HEK293 (cell line): ENCODE data around the gene NME5.

Experiments used
- CTCF ChIA-PET: fragments of 350-600 bp; formaldehyde crosslinking; extraction: SDS; loops from one replicate; lab custom pipeline; 2021; ENCODE audit warnings: antibody characterized with exemption; lab: Yijun Ruan, JAX
- POLR2A ChIA-PET: fragments of 300-600 bp; formaldehyde crosslinking; extraction: SDS; loops from one replicate; lab custom pipeline; 2020; ENCODE audit warnings: antibody characterized with exemption, inconsistent platforms; lab: Yijun Ruan, JAX
- H3K27ac ChIP-seq: fragments of 200-500 bp; sonication (Bioruptor generic); 2 replicates; pipeline ENCODE4 v1.5.1; 2014; ENCODE audit warnings: low read depth, low read length, control low read depth, inconsistent platforms; ENCODE audit errors: extremely low read depth
- H3K36me3 ChIP-seq, 2 experiments: fragments of 200-500 bp in 1 of 2; sonication (Bioruptor generic) in 1 of 2; 1 replicate in 1 of 2; 2 replicates in 1 of 2; pipeline ENCODE4 v1.5.1; 2014 to 2017; ENCODE audit warnings: inconsistent platforms in 2 of 2, low read length in 2 of 2; ENCODE audit not compliant: control insufficient read depth in 2 of 2, insufficient read depth in 1 of 2
- H3K4me1 ChIP-seq: fragments of 200-500 bp; sonication (Bioruptor generic); 2 replicates; pipeline ENCODE4 v1.5.1; 2014; ENCODE audit warnings: mild to moderate bottlenecking, low read length, inconsistent platforms; ENCODE audit not compliant: control insufficient read depth, insufficient read depth
- H3K4me3 ChIP-seq: 2 replicates; pipeline ENCODE4 v1.5.1; 2011; ENCODE audit warnings: low read depth, mild to moderate bottlenecking, control low read depth, low read length, moderate library complexity
- H3K9me3 ChIP-seq: fragments of 200-500 bp; sonication (Bioruptor generic); 2 replicates; pipeline ENCODE4 v1.5.1; 2014; ENCODE audit warnings: low read depth, low read length, inconsistent platforms; ENCODE audit not compliant: control insufficient read depth, insufficient read depth
- GLI2 ChIP-seq: fragments of 450-650 bp; formaldehyde crosslinking; IDR thresholded peaks from 2 replicates; pipeline ENCODE4; 2017; ENCODE audit warnings: missing biosample characterization, missing genetic modification characterization, low read depth, borderline replicate concordance
- GLIS2 ChIP-seq: fragments of 450-650 bp; formaldehyde crosslinking; IDR thresholded peaks from 2 replicates; pipeline ENCODE4 v1.5.1; 2016; ENCODE audit warnings: missing biosample characterization, missing genetic modification characterization
- MZF1 ChIP-seq: fragments of 450-650 bp; formaldehyde crosslinking; IDR thresholded peaks from 2 replicates; pipeline ENCODE4 v1.5.1; 2017; ENCODE audit warnings: missing biosample characterization, missing genetic modification characterization, borderline replicate concordance
- PRDM10 ChIP-seq: fragments of 450-650 bp; formaldehyde crosslinking; IDR thresholded peaks from 2 replicates; pipeline ENCODE4 v1.5.1; 2016; ENCODE audit warnings: missing biosample characterization, missing genetic modification characterization
- ZBTB7A ChIP-seq: fragments of 450-650 bp; formaldehyde crosslinking; IDR thresholded peaks from 2 replicates; pipeline ENCODE4 v1.5.1; 2016; ENCODE audit warnings: low read depth, missing biosample characterization, missing genetic modification characterization
- ZNF138 ChIP-seq: fragments of 450-650 bp; formaldehyde crosslinking; IDR thresholded peaks from 2 replicates; pipeline ENCODE4 v1.5.1; 2016; ENCODE audit warnings: missing biosample characterization, missing genetic modification characterization, borderline replicate concordance
- ZNF140 ChIP-seq: fragments of 450-650 bp; formaldehyde crosslinking; IDR thresholded peaks from 2 replicates; pipeline ENCODE4 v1.5.1; 2016; ENCODE audit warnings: missing biosample characterization, missing genetic modification characterization
- ZNF214 ChIP-seq: fragments of 450-650 bp; formaldehyde crosslinking; IDR thresholded peaks from 2 replicates; pipeline ENCODE4 v1.5.1; 2017; ENCODE audit warnings: missing biosample characterization, mild to moderate bottlenecking, missing genetic modification characterization, borderline replicate concordance
- ZNF266 ChIP-seq: fragments of 450-650 bp; formaldehyde crosslinking; IDR thresholded peaks from 2 replicates; pipeline ENCODE4 v1.5.1; 2016; ENCODE audit warnings: missing biosample characterization, missing genetic modification characterization, low read depth
- ZNF311 ChIP-seq: fragments of 450-650 bp; formaldehyde crosslinking; IDR thresholded peaks from 2 replicates; pipeline ENCODE4 v1.5.1; 2017; ENCODE audit warnings: missing biosample characterization, missing genetic modification characterization, borderline replicate concordance
- ZNF362 ChIP-seq: fragments of 450-650 bp; formaldehyde crosslinking; IDR thresholded peaks from 2 replicates; pipeline ENCODE4 v1.5.1; 2016; ENCODE audit warnings: missing biosample characterization, missing genetic modification characterization
- ZNF366 ChIP-seq: fragments of 450-650 bp; formaldehyde crosslinking; conservative IDR thresholded peaks from 2 replicates; pipeline ENCODE4 v1.5.1; 2016; ENCODE audit warnings: missing biosample characterization, missing genetic modification characterization
- ZNF488 ChIP-seq: fragments of 450-650 bp; formaldehyde crosslinking; IDR thresholded peaks from 2 replicates; pipeline ENCODE4 v1.5.1; 2016; ENCODE audit warnings: missing biosample characterization, missing genetic modification characterization
- ZNF510 ChIP-seq: fragments of 450-650 bp; formaldehyde crosslinking; IDR thresholded peaks from 2 replicates; pipeline ENCODE4 v1.5.1; 2018; ENCODE audit warnings: mild to moderate bottlenecking, missing genetic modification characterization, missing biosample characterization; ENCODE audit not compliant: insufficient replicate concordance
- ZNF792 ChIP-seq: fragments of 450-650 bp; formaldehyde crosslinking; IDR thresholded peaks from 2 replicates; pipeline ENCODE4 v1.5.1; 2016; ENCODE audit warnings: missing biosample characterization, missing genetic modification characterization
- TF ChIP-seq, protein P1 (sequence below): fragments of 450-650 bp; formaldehyde crosslinking; IDR thresholded peaks from 2 replicates; pipeline ENCODE4 v1.5.1; 2016; ENCODE audit warnings: missing biosample characterization, missing genetic modification characterization, borderline replicate concordance
- TF ChIP-seq, protein P2 (sequence below): fragments of 450-650 bp; formaldehyde crosslinking; IDR thresholded peaks from 2 replicates; pipeline ENCODE4 v1.5.1; 2016; ENCODE audit warnings: missing biosample characterization, missing genetic modification characterization
- TF ChIP-seq, protein P3 (sequence below): fragments of 450-650 bp; formaldehyde crosslinking; IDR thresholded peaks from 2 replicates; pipeline ENCODE4 v1.5.1; 2017; ENCODE audit warnings: missing biosample characterization, missing genetic modification characterization

The NME5 gene

DNA sequence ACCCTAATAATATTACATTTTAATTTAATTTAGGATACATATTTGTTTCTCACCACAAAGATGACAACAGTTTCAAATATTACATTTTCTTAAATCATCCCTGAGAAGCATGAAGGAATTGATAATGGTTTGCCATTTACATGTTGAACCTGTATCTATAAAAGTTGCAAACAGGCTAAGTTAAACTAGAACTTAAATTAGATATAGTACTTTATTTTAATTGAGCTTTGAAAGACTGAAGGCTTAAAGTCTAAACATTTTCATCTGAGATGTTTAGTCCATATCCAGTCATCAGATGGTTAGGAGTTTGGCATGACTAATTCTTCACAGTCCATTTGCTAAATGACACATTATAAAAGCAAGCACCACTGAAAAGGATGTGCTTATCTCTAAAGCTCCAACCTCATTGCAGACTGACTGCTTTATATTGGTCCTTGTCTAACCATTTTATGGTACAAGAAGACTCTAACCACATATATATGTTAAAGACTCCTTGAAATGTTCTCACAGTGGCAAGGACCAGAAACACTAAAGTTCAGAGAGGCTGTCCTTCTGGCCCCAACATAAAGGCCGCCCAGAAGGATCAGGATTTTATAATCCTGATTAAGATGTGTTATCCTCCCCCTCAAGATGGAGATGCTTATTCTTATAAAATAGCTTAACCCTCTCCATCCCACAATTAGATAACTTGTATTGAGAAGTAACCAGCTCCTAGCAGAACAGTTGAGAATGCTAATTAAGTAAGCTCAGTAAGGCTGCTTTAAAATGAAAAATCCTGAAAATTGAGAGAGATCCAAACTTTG, 29.6 kb downstream of the NME5 start (continued):
- TF ChIP-seq, protein P1, sequence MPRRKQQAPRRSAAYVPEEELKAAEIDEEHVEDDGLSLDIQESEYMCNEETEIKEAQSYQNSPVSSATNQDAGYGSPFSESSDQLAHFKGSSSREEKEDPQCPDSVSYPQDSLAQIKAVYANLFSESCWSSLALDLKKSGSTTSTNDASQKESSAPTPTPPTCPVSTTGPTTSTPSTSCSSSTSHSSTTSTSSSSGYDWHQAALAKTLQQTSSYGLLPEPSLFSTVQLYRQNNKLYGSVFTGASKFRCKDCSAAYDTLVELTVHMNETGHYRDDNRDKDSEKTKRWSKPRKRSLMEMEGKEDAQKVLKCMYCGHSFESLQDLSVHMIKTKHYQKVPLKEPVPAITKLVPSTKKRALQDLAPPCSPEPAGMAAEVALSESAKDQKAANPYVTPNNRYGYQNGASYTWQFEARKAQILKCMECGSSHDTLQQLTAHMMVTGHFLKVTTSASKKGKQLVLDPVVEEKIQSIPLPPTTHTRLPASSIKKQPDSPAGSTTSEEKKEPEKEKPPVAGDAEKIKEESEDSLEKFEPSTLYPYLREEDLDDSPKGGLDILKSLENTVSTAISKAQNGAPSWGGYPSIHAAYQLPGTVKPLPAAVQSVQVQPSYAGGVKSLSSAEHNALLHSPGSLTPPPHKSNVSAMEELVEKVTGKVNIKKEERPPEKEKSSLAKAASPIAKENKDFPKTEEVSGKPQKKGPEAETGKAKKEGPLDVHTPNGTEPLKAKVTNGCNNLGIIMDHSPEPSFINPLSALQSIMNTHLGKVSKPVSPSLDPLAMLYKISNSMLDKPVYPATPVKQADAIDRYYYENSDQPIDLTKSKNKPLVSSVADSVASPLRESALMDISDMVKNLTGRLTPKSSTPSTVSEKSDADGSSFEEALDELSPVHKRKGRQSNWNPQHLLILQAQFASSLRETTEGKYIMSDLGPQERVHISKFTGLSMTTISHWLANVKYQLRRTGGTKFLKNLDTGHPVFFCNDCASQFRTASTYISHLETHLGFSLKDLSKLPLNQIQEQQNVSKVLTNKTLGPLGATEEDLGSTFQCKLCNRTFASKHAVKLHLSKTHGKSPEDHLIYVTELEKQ (tag by site-specific recombination): peak; percentile 86

- peaks cover 22% of the 10 kb centered on the region for H3K4me1 ChIP-seq
- POLR2A ChIA-PET: no interaction called here
- H3K36me3 ChIP-seq: no peaks in the 10 kb centered on the region
- CTCF ChIA-PET: interaction anchor here (1.0 to 1.7 kb wide), 5 partner anchors 24 to 73 kb away, joined by 3 to 11 read pairs (median 4); partner anchors contain the start of gene WNT8A
- no peak overlapping the region for H3K27ac ChIP-seq
- no peak overlapping the region for H3K4me3 ChIP-seq
- H3K9me3 ChIP-seq: no peaks in the 10 kb centered on the region
- TF ChIP-seq ZBTB7A (tag by site-specific recombination) (no peak), ZNF140 (tag by site-specific recombination) (no peak), GLI2 (tag by site-specific recombination) (no peak), PRDM10 (no peak), ZNF488 (no peak), ZNF311 (tag by site-specific recombination) (no peak), ZNF138 (tag by site-specific recombination) (no peak), ZNF792 (tag by site-specific recombination) (no peak), ZNF510 (tag by site-specific recombination) (no peak), MZF1 (tag by site-specific recombination) (no peak), ZNF366 (tag by site-specific recombination) (no peak), ZNF362 (tag by site-specific recombination) (no peak), ZNF214 (tag by site-specific recombination) (no peak), GLIS2 (tag by site-specific recombination) (no peak), ZNF266 (tag by site-specific recombination) (no peak)
- TF ChIP-seq, protein P2, sequence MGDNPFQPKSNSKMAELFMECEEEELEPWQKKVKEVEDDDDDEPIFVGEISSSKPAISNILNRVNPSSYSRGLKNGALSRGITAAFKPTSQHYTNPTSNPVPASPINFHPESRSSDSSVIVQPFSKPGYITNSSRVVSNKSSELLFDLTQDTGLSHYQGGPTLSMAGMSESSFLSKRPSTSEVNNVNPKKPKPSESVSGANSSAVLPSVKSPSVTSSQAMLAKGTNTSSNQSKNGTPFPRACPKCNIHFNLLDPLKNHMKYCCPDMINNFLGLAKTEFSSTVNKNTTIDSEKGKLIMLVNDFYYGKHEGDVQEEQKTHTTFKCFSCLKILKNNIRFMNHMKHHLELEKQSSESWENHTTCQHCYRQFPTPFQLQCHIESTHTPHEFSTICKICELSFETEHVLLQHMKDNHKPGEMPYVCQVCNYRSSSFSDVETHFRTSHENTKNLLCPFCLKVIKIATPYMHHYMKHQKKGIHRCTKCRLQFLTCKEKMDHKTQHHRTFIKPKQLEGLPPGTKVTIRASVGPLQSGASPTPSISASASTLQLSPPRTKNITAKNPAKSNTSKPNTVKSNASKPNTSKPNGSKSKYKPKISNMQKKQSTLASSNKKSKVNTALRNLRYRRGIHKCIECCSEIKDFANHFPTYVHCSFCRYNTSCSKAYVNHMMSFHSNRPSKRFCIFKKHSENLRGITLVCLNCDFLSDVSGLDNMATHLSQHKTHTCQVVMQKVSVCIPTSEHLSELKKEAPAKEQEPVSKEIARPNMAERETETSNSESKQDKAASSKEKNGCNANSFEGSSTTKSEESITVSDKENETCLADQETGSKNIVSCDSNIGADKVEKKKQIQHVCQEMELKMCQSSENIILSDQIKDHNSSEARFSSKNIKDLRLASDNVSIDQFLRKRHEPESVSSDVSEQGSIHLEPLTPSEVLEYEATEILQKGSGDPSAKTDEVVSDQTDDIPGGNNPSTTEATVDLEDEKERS: no peak
- TF ChIP-seq, protein P3, sequence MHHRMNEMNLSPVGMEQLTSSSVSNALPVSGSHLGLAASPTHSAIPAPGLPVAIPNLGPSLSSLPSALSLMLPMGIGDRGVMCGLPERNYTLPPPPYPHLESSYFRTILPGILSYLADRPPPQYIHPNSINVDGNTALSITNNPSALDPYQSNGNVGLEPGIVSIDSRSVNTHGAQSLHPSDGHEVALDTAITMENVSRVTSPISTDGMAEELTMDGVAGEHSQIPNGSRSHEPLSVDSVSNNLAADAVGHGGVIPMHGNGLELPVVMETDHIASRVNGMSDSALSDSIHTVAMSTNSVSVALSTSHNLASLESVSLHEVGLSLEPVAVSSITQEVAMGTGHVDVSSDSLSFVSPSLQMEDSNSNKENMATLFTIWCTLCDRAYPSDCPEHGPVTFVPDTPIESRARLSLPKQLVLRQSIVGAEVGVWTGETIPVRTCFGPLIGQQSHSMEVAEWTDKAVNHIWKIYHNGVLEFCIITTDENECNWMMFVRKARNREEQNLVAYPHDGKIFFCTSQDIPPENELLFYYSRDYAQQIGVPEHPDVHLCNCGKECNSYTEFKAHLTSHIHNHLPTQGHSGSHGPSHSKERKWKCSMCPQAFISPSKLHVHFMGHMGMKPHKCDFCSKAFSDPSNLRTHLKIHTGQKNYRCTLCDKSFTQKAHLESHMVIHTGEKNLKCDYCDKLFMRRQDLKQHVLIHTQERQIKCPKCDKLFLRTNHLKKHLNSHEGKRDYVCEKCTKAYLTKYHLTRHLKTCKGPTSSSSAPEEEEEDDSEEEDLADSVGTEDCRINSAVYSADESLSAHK: no peak
Measured at GRCh38 chr5:138107213-138107612, 32.0 kb downstream of the NME5 start.
